ENCODE data around the gene MAP6. TPM values are rescaled to one million over a fixed set of nuclear protein-coding genes. Genes with fewer than 3 reads are reported as not detected.
A peak's percentile ranks its signal among the peaks of the same experiment; 100 is the strongest.
"Not testable (repeated sequence)": the region's sequence is repeated elsewhere in the genome, so short reads cannot be mapped to it uniquely, and the experiment has no call there.

Gene MAP6
- polyA plus RNA-seq, 12 donors = 6.8 to 30.3 (median 12.3) TPM; not detected in 1

DNA sequence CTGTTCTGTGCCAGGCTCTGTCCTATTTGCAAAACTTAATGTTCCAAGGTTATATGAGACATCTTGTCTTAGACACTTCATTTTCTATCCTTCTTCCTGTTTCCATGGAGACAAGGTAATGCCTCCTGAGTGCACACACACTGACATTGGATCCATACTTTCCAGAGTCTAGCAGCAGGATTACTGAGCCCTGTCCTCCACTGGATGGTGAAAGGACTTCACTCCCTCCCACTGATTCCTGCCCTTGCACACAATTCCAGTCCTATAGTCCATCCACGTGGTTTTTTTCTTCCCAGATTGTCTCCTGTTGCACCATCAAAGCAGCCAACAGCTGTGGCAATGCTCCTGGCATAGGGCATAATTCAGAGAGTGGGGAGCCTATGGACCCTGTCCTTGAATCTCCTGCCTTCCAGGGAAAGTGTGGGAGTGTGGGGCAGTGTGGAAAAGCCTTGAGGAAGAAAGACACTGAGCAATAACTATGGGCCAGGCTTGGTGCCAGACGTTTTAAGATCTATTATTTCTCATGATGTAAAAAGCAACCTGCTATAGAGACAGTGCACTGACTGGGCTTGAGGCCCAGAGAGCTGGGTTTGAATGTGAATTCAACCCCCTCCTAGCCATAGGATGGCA lies 75.4 kb downstream of the MAP6 start:
- no peak for DNase-seq

DNA sequence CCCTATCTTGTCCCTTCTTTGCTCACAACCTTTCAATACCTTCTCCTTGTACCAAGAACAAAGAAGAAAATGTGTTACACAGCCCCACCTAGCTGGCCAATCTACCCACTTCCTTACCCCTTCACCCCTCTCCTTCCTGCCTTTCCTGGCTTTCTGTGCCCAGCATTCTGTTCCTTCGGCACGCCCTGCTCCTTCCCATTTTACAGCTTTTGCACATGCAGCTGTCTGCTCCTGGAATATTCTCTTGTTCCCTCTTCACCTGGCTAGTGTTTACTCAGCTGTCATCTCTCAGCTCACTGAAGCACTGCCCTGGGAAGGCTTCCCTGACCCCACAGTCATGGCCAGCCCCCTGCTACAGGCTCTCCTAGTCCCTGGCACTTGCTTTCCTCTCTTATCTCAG lies 76.1 kb downstream of the MAP6 start:
- DNase-seq = no peak

DNA sequence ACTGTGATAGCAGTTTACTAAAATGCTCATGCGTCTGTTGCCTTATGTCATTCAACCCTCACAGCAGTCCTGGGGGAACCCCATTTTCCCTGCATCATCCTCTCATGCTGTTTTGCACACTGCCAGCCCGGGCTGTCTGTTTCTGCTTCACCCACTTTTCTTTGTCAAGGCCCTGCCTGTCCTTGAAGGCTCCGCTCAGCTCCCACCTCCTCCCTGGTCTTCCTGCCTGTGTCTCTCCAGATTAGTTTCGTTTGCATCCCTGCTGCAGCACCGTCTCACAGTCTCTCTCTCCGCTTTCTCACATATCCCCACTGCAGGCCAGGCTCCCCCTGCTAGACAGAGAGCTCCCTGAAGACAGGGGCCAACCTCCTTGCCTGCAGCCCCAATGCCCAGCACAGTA lies 76.9 kb downstream of the MAP6 start:
- DNase-seq = no peak

DNA sequence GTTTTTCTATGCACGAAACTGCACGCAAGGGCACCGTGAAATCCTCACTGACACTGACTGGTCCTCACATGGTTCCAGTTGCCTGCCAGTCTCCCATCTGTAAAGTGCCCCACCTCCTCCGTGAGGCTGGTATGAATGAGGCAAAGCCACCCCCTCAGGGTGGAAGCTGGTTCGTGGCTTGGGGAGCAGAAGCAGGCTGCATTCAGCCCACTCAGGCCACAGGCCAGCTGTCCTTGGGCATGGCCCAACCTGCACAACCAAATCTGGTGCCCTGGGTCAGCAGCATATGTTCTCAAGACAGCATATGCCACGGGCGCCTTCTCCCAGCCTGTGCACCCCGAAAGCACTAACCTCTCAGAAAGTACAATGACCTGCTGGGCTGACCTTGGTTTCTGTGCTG lies 77.5 kb downstream of the MAP6 start:
- DNase-seq = no peak

GRCh38 chr11:75589933-75590332 lies 78.9 kb downstream of the MAP6 start:
- no peak for DNase-seq

DNA sequence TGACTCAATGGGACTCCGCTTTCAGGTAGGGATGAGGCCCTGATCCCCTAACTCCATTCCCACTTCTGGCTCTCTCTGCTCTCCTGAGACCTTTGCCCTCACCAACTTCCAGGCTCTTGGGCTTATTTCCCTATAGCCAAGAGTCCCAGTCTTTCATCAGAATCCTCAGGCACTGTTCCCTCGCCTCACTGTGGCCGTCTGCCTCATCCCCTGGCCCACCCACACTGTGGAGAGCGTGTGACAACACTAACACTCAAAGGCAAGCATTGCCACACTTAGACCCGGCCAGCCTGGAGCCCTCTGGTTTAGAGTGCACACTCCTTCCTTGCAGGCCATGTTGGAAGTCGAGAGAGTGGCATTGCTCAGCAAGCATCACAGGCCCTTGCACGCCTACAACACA lies 79.8 kb downstream of the MAP6 start:
- no peak for DNase-seq

DNA sequence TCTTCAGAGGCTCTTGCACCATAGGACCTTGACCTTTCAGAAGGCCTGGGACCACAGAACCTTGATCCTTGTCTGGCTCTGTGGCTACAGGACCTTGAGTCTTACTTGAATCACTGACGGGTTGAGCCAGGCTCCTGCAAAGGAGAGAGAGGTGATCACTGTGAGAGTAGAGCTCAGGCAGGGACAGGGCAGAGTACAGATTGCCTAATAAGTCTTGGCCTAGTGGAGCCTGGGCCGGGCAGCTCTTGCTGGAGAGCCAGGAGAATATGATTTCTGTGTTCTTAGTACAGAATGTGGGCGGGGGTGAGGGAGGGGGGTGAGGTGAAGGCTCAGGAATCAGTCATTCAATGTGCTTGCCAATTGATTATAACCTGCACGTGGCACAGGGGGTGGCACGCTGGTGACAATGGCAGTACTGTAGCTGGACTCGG lies 80.8 kb downstream of the MAP6 start:
- no peak for DNase-seq

- no peak for DNase-seq
These were observed 82.4 kb downstream of the MAP6 start for GRCh38 chr11:75586395-75586794.

DNA sequence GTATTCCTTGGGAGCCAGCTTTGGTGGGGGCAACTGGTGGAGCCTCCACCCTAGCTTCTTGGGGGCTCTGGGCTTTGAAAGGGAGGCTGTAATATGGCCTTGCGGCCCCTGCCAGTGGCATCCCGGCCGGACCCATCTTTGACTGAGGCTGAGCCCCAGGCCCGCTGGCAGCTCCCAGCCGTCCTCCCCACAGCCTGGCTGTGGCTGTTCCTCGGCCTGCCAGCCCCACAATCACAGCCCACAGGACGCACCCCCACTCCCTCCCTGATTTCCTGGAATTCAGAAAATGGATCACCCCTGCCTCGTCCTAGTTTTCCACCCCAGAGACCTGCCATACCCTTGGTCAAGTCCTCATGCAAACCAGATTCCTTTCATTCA lies 83.6 kb downstream of the MAP6 start:
- no peak for DNase-seq

GRCh38 chr11:75584659-75585292 lies 84.1 kb downstream of the MAP6 start:
- DNase-seq = not testable (repeated sequence)

DNA sequence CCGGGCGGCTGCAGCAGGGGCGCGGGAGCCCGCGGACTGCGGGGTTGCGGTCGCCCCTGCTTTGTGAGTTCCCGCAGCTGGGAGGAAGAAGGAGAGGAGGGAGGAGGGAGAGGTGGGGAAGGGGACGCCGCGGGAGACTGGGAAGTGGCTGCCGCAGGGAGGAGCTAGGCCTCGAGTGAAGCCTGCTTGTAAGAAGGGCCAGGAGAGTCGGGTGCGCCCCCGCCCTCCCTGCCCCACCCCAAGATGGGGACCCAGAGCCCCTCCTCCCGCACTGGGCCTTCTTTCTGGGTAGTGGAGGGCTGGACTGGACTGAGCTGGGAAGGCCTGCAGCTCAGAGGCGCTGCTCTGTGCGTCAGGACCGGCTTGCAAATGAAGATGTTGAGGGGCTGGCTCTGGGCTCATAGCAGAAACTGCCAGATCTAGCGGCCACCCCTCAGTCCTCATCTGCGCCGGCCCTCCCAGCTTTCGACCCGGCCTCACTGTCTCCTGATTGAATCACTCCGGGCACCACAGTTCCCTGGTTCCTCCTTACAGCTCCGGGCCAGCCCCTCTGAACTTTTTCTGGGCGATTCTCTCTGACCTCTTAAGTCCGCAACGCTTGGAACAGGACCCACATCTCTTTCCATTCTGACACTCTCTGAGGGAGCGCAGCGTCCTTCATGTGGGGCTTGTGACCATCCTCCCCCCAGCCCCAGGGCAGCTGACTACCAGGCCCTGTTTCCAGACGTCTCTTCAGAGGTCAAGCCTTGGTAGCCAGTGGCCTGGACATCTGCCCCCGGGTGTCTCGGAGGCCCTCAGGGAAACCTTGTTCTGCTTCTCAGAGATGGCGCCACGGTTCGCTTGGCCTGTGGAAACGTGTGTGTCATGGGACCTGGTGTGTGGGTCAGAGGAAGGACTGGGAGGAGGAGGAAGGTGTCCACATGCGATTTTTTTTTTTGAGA lies 84.8 kb downstream of the MAP6 start:
- DNase-seq = peak; percentile 89

- DNase-seq = peak; percentile 85
These were observed 85.7 kb downstream of the MAP6 start for GRCh38 chr11:75582895-75583717.

DNA sequence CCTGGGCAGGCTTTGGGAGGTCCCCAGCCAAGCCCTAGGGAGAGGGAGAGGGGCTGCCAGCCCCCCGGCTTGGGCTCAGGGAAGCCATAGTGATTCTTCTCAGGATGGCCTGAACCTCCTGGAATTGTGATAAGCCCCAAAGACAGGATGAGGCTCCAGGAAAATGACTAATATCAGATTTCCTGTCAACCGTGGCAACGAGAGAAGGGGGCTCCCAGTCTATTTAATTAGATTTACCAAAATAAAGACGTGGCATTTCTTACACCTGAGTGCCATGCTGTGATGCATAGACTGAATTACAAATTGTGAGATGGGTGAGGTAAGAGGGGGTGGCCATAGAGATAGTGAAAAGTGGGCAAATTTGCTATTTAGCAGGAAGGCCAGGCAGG lies 86.3 kb downstream of the MAP6 start:
- no peak for DNase-seq

DNA sequence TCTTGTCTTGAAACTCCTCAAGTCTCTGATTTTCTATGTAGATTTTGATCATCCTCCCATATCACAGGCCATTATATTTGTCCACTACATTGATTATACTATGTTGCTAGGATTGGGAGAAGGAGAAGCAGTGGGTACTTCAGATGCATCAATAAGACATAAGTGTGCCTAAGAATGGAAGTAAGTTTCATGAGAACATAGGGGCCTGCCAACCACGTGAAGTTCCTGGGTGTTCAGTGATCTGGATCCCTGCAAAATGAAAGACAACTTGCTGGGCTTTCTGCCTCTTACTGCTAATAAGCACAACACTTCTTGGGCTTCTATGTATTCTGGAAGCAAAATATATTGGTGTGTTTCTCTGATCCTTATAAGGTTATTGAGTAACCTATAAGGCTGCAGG lies 89.0 kb downstream of the MAP6 start:
- no peak for DNase-seq

DNA sequence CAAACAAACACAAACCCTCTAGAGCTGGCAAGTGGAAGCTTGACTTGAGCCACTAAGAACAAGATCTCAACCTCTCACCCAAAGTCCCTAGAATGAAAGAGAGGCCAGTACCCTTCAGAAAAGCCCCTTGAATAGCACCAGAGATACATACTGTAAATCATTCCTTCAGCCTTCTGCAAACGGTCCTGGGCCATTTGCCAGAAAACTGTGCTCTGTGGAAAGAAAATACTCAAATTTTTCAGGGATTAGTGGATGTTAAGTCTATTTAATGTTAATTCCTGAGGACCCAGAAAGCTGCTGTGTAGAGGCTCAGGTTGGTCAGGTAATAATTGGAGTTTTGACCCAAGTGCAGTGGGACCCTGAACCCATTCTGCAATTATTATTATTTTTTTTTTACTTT lies 89.9 kb downstream of the MAP6 start:
- DNase-seq = no peak

- DNase-seq = no peak
These were observed 91.6 kb downstream of the MAP6 start for GRCh38 chr11:75577207-75577606.

- no peak for DNase-seq
These were observed 92.3 kb downstream of the MAP6 start for GRCh38 chr11:75576499-75576918.

GRCh38 chr11:75576017-75576416 lies 92.8 kb downstream of the MAP6 start:
- no peak for DNase-seq

GRCh38 chr11:75574698-75575602 lies 93.9 kb downstream of the MAP6 start:
- no peak for DNase-seq

GRCh38 chr11:75572744-75573143 lies 96.1 kb downstream of the MAP6 start:
- DNase-seq = no peak

DNA sequence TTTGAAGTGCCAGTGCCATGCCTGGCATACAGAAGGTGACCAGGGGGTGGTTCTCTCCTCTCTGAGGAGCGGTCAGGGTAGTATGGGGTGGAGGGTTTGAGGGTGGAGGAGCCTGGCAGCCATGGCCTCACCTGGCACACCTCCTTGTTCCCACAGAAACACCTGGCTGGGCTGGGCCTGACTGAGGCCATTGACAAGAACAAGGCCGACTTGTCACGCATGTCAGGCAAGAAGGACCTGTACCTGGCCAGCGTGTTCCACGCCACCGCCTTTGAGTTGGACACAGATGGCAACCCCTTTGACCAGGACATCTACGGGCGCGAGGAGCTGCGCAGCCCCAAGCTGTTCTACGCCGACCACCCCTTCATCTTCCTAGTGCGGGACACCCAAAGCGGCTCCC lies 97.2 kb downstream of the MAP6 start:
- no peak for DNase-seq

Data from muscle of arm (tissue), 12 donors.